Trophoblast cell (in vitro differentiated cells and primary cell): ENCODE measurements around the gene MCF2L.
A peak's percentile ranks its signal among the peaks of the same experiment; 100 is the strongest.
"Not testable (repeated sequence)": the region's sequence is repeated elsewhere in the genome, so short reads cannot be mapped to it uniquely, and the experiment has no call there.

Source experiments
- DNase-seq, 2 donors: peaks; one replicate each; pipeline ENCODE4 v3.0.0-alpha.2; 2016
- H2AFZ ChIP-seq: 2 replicates; pipeline ENCODE4 v1.6.1; 2013; ENCODE audit warnings: low read length, moderate library complexity, mild to moderate bottlenecking; ENCODE audit not compliant: insufficient read depth, poor library complexity
- H2AK5ac ChIP-seq: 2 replicates; pipeline ENCODE4 v1.6.1; 2013; ENCODE audit warnings: mild to moderate bottlenecking, low read length
- H2BK120ac ChIP-seq: 2 replicates; pipeline ENCODE4 v1.6.1; 2013; ENCODE audit warnings: low read length, mild to moderate bottlenecking, moderate library complexity; ENCODE audit not compliant: insufficient read depth, poor library complexity
- H2BK12ac ChIP-seq: 2 replicates; pipeline ENCODE4 v1.6.1; 2013; ENCODE audit warnings: mild to moderate bottlenecking, low read length, moderate library complexity
- H2BK5ac ChIP-seq: 2 replicates; pipeline ENCODE4 v1.6.1; 2013; ENCODE audit warnings: low read length, low read depth, moderate library complexity, mild to moderate bottlenecking; ENCODE audit not compliant: poor library complexity
- H3K14ac ChIP-seq: 2 replicates; pipeline ENCODE4 v1.6.1; 2013; ENCODE audit warnings: mild to moderate bottlenecking, low read length
- H3K18ac ChIP-seq: 2 replicates; pipeline ENCODE4 v1.6.1; 2013; ENCODE audit warnings: mild to moderate bottlenecking, low read length
- H3K23ac ChIP-seq: 2 replicates; pipeline ENCODE4 v1.6.1; 2013; ENCODE audit warnings: low read length
- H3K27ac ChIP-seq: 2 replicates; pipeline ENCODE4 v1.5.1; 2013; ENCODE audit warnings: low read depth, mild to moderate bottlenecking, inconsistent platforms, low read length, moderate library complexity
- H3K27me3 ChIP-seq: 2 replicates; pipeline ENCODE4 v1.6.1; 2013; ENCODE audit warnings: inconsistent platforms, mild to moderate bottlenecking, low read length, moderate library complexity; ENCODE audit not compliant: insufficient read depth
- H3K36me3 ChIP-seq, 2 experiments: 1 replicate in 1 of 2; 2 replicates in 1 of 2; pipeline ENCODE4 v1.6.1; 2013; ENCODE audit warnings: low read length in 2 of 2, mild to moderate bottlenecking in 2 of 2, moderate library complexity in 1 of 2; ENCODE audit not compliant: insufficient read depth in 2 of 2, control insufficient read depth in 1 of 2
- H3K4ac ChIP-seq: 2 replicates; pipeline ENCODE4 v1.6.1; 2013; ENCODE audit warnings: low read depth, mild to moderate bottlenecking, low read length, moderate library complexity
- H3K4me1 ChIP-seq, 2 experiments: 1 replicate in 1 of 2; 2 replicates in 1 of 2; pipeline ENCODE4 v1.6.1; 2013; ENCODE audit warnings: low read length in 2 of 2, mild to moderate bottlenecking in 2 of 2, moderate library complexity in 1 of 2; ENCODE audit not compliant: insufficient read depth in 2 of 2, control insufficient read depth in 1 of 2
- H3K4me2 ChIP-seq: 2 replicates; pipeline ENCODE4 v1.6.1; 2013; ENCODE audit warnings: inconsistent platforms, mild to moderate bottlenecking, low read length, moderate library complexity
- H3K4me3 ChIP-seq: 2 replicates; pipeline ENCODE4 v1.5.1; 2013; ENCODE audit warnings: mild to moderate bottlenecking, low read depth, low read length, inconsistent platforms
- H3K79me1 ChIP-seq: one replicate; pipeline ENCODE4 v1.6.1; 2013; ENCODE audit warnings: low read length
- H3K79me2 ChIP-seq: 2 replicates; pipeline ENCODE4 v1.6.1; 2013; ENCODE audit warnings: low read length, mild to moderate bottlenecking; ENCODE audit not compliant: control insufficient read depth, insufficient read depth, poor library complexity
- H3K9ac ChIP-seq: 2 replicates; pipeline ENCODE4 v1.6.1; 2013; ENCODE audit warnings: mild to moderate bottlenecking, low read length
- H3K9me3 ChIP-seq: 2 replicates; pipeline ENCODE4 v1.6.1; 2013; ENCODE audit warnings: low read depth, mild to moderate bottlenecking, control low read depth, inconsistent platforms, low read length; ENCODE audit not compliant: insufficient read depth
- H4K12ac ChIP-seq: 2 replicates; pipeline ENCODE4 v1.6.1; 2013; ENCODE audit warnings: low read depth, mild to moderate bottlenecking, low read length, moderate library complexity
- H4K8ac ChIP-seq: 2 replicates; pipeline ENCODE4 v1.6.1; 2013; ENCODE audit warnings: low read depth, mild to moderate bottlenecking, low read length, moderate library complexity
- H4K91ac ChIP-seq: one replicate; pipeline ENCODE4 v1.6.1; 2013; ENCODE audit warnings: low read depth, mild to moderate bottlenecking, low read length, moderate library complexity
- WGBS: extraction: QIAGEN DNeasy Blood & Tissue Kit; methylation state at CpG from one replicate; pipeline ENCODE4 v1.1.7; 2013; ENCODE audit warnings: missing lambda C conversion rate; ENCODE audit not compliant: insufficient read length, insufficient coverage; ENCODE audit errors: extremely low coverage; 5-methylcytosine and 5-hydroxymethylcytosine counted together

Gene MCF2L

GRCh38 chr13:113057084-113057483 lies 88.1 kb downstream of the MCF2L start:
- no peak overlapping the region for H3K4me2 ChIP-seq
- no CpG with 5 or more reads among the region's 1 CpG for WGBS
- H2AK5ac ChIP-seq, result no peak overlapping the region
- H2BK120ac ChIP-seq, result no peak overlapping the region
- H4K91ac ChIP-seq, result no peak overlapping the region
- H3K27me3 ChIP-seq, result no peaks in the 10 kb centered on the region
- H3K18ac ChIP-seq, result no peak overlapping the region
- no peak overlapping the region for H2BK5ac ChIP-seq
- H3K23ac ChIP-seq, result peak overlapping the region; percentile 10
- peaks cover 20% of the 10 kb centered on the region for H3K9me3 ChIP-seq
- no peaks in the 10 kb centered on the region for H3K79me1 ChIP-seq
- no peak overlapping the region for H3K4ac ChIP-seq
- no peak overlapping the region for H4K12ac ChIP-seq
- H3K4me3 ChIP-seq, result no peak overlapping the region
- no peaks in the 10 kb centered on the region for H3K36me3 ChIP-seq
- H4K8ac ChIP-seq, result no peak overlapping the region
- no peak overlapping the region for H3K27ac ChIP-seq
- H3K4me1 ChIP-seq, result peaks cover 0 to 5% of the 10 kb centered on the region in 2 experiments
- no peaks in the 10 kb centered on the region for H3K79me2 ChIP-seq
- no peak overlapping the region for H2AFZ ChIP-seq
- no peak overlapping the region for H3K14ac ChIP-seq
- DNase-seq, result no peak
- no peak overlapping the region for H3K9ac ChIP-seq
- H2BK12ac ChIP-seq, result no peak overlapping the region

- not testable (repeated sequence) for H3K4me1 ChIP-seq, H3K4me3 ChIP-seq, H4K91ac ChIP-seq, H3K4me2 ChIP-seq, H3K27ac ChIP-seq, H2AK5ac ChIP-seq, H3K36me3 ChIP-seq, H3K79me1 ChIP-seq, DNase-seq, H3K9ac ChIP-seq, H3K79me2 ChIP-seq, H3K23ac ChIP-seq, H3K27me3 ChIP-seq, H4K12ac ChIP-seq, H2BK5ac ChIP-seq, H3K14ac ChIP-seq, H3K18ac ChIP-seq, H2BK12ac ChIP-seq, H3K4ac ChIP-seq, H4K8ac ChIP-seq, H2AFZ ChIP-seq, H2BK120ac ChIP-seq
- no CpG with 5 or more reads among the region's 3 CpGs for WGBS
- H3K9me3 ChIP-seq, result peaks cover 22% of the 10 kb centered on the region
Observed at GRCh38 chr13:113057559-113057958, 88.5 kb downstream of the MCF2L start.

DNA sequence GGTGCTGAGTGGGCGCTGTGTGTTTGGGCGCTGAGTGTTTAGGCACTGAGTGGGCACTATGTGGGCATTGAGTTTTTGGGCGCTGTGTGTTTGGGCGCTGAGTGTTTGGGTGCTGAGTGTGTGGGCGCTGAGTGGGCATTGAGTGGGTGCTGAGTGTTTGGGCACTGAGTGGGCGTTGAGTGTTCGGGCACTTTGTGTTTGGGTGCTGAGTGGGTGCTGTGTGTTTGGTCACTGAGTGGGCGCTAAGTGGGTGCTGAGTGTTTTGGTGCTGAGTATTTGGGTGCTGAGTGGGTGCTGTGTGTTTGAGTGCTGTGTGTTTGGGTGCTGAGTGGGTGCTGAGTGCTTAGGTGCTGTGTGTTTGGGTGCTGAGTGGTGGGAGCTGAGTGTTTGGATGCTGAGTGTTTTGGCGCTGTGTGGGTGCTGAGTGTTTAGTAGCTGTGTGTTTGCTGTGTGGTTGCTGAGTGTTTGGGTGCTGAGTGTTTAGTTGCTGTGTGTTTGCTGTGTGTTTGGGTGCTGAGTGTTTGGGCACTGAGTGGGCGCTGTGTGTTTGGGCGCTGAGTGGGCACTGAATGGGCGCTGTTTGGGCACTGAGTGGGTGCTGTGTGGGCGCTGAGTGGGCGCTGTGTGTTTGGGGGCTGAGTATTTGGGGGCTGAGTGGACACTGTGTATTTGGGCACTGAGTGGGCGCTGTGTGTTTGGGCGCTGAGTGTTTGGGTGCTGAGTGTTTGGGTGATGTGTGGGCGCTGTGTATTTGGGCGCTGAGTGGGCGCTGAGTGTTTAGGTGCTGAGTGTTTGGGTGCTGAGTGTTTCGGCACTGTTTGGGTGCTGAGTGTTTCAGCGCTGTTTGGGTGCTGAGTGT lies 89.3 kb downstream of the MCF2L start:
- no CpG with 5 or more reads among the region's 21 CpGs for WGBS

GRCh38 chr13:113058988-113059850 lies 90.2 kb downstream of the MCF2L start:
- Histone ChIP-seq H3K4me1 (peaks cover 0 to 5% of the 10 kb centered on the region in 2 experiments), H3K27ac (no peak overlapping the region), H3K36me3 (no peaks in the 10 kb centered on the region), H3K4me2 (no peak overlapping the region), H2BK12ac (no peak overlapping the region), H3K9me3 (peaks cover 23% of the 10 kb centered on the region), H2BK120ac (no peak overlapping the region), H3K9ac (no peak overlapping the region), H3K4me3 (no peak overlapping the region), H4K12ac (no peak overlapping the region), H3K79me2 (no peaks in the 10 kb centered on the region), H3K4ac (no peak overlapping the region), H3K14ac (no peak overlapping the region), H3K18ac (no peak overlapping the region), H4K91ac (no peak overlapping the region), H3K79me1 (no peaks in the 10 kb centered on the region), H2AK5ac (no peak overlapping the region), H4K8ac (no peak overlapping the region), H2AFZ (no peak overlapping the region), H3K23ac (no peak overlapping the region), H2BK5ac (no peak overlapping the region), H3K27me3 (no peaks in the 10 kb centered on the region)
- no peak for DNase-seq
- WGBS, result no CpG with 5 or more reads among the region's 22 CpGs

More for the DNA sequence above, 89.3 kb downstream of the MCF2L start:
- Histone ChIP-seq H3K4ac (no peak overlapping the region), H3K4me1 (peaks cover 0 to 5% of the 10 kb centered on the region in 2 experiments), H3K27ac (no peak overlapping the region), H3K4me2 (no peak overlapping the region), H3K9ac (no peak overlapping the region), H3K4me3 (peak overlapping the region; percentile 3), H3K14ac (no peak overlapping the region), H2AK5ac (no peak overlapping the region), H2BK120ac (no peak overlapping the region), H3K27me3 (no peaks in the 10 kb centered on the region), H4K12ac (no peak overlapping the region), H3K23ac (no peak overlapping the region), H2BK12ac (no peak overlapping the region), H2BK5ac (no peak overlapping the region), H4K91ac (no peak overlapping the region), H3K9me3 (peaks cover 22% of the 10 kb centered on the region), H2AFZ (no peak overlapping the region), H3K79me2 (no peaks in the 10 kb centered on the region), H3K36me3 (no peaks in the 10 kb centered on the region), H4K8ac (no peak overlapping the region), H3K79me1 (no peaks in the 10 kb centered on the region), H3K18ac (no peak overlapping the region)
- DNase-seq, result no peak
